ENCODE data around the gene MAMDC4.
"Not testable (repeated sequence)": the region's sequence is repeated elsewhere in the genome, so short reads cannot be mapped to it uniquely, and the experiment has no call there.

The MAMDC4 gene

DNA sequence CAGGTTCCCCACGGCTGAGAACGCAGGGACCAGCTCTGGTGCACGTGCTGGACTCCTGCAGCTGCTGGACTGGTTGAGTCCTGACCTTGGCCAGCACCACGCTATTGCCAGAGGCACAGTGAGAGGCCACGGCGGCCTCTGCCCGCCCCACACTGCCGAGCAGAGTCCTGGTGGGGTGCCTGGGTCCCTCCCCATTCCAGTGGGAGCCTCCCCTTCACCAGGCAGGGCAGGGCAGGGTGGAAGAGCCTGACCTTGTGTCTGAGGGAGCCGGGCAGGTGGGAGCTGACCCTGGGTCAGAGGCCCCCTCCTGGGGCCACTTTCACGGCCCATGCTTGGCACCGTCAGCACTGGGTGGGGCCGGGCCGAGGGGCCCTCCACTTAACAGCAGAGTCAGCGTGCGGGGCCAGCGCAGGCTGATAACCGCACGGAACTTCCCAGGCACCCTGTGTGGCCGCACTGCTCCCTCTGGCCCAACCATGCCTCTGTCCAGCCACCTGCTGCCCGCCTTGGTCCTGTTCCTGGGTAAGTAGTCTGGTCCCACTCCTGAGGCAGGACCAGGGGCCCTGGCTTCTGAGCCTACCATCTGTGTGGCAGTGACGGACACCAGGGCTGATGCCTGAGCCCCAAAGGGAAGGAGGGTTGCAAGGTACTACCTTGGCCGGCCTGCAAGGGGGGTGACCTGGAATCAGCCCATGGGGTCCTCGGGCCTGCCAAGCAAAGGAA lies at the start of gene MAMDC4:
TSS of gene MAMDC4 (plus strand) at position 406 of the 723 bp plus-strand sequence. CDS start at position 477, 71 bp downstream.
- DNase-seq, result no peak

DNA sequence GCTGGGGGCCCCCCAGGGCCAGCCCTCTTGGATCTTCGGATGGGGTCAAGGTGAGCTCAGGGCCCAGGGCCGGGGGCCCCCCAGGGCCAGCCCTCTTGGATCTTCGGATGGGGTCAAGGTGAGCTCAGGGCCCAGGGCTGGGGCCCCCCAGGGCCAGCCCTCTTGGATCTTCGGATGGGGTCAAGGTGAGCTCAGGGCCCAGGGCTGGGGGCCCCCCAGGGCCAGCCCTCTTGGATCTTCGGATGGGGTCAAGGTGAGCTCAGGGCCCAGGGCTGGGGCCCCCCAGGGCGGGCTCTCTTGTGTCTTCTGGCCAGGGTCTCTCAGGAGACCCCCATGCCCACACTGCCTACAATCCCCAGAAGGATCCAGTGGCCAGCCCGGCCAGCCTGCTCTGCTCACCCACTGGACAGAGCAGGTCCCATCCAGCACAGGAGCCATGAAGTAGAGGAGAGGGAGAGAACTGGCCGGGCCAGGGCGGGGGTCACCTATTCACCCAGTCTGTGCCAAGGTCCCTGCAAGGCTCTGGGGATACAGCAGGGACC lies 49.1 kb upstream of the MAMDC4 start:
- DNase-seq, result not testable (repeated sequence)

GRCh38 chr9:136803551-136804508 lies 48.3 kb upstream of the MAMDC4 start:
- DNase-seq, result no peak

GRCh38 chr9:136804509-136805206 lies 47.5 kb upstream of the MAMDC4 start:
- DNase-seq, result no peak

GRCh38 chr9:136805207-136805740 lies 46.9 kb upstream of the MAMDC4 start:
- DNase-seq, result no peak

DNA sequence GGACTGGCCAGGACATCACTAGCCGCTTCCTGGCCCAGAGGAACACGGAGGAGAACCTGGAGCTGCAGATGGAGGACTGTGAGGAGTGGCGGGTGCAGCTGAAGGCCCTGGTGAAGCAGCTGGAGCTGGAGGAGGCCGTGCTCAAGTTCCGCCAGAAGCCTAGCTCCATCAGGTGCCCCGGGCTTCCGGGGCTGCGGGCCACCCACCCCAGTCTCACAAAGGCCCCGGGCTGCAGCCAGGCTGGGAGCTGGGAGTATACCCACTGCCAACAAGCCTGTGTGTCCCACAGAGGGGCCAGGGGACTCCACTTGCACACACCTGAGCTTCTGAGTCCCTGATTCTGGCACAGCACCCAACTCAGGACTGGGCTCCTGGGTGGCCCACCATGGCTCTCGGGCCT lies 46.1 kb upstream of the MAMDC4 start:
- DNase-seq, result no peak

DNA sequence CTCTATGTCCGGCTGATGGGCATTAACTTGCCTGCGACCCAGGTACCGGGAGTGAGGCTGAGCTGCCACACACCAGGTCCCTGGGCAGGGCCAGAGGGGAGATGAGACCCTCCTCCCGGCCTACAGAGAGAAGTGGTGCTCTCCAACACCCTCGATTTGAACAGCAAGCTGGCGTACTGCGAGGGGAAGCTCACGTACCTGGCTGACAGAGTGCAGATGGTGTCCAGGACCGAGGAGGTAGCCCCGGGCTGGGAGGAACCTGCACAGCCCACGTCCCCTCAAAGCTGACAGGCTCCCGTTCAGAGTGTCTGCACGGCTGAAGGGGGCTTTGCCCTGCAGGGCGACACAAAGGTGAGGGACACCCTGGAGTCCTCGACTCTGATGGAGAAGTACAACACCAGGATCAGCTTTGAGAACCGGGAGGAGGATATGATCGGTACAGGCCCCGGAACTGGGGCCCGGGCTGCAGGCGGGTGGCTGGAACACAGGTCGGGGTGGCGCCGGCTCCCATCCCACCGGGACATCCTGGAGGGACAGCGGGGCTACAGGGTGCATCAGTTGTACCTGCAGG lies 45.4 kb upstream of the MAMDC4 start:
- DNase-seq, result no peak

GRCh38 chr9:136807281-136808074 lies 44.7 kb upstream of the MAMDC4 start, which contains the start of gene RABL6:
TSS of gene RABL6 (plus strand) at chr9:136807948. CDS start at chr9:136808197, 249 bp downstream.
- no peak for DNase-seq

- DNase-seq, result no peak
Measured at GRCh38 chr9:136808075-136808805, 43.9 kb upstream of the MAMDC4 start.

- DNase-seq, result no peak
Measured at GRCh38 chr9:136808806-136809158, 43.4 kb upstream of the MAMDC4 start.

DNA sequence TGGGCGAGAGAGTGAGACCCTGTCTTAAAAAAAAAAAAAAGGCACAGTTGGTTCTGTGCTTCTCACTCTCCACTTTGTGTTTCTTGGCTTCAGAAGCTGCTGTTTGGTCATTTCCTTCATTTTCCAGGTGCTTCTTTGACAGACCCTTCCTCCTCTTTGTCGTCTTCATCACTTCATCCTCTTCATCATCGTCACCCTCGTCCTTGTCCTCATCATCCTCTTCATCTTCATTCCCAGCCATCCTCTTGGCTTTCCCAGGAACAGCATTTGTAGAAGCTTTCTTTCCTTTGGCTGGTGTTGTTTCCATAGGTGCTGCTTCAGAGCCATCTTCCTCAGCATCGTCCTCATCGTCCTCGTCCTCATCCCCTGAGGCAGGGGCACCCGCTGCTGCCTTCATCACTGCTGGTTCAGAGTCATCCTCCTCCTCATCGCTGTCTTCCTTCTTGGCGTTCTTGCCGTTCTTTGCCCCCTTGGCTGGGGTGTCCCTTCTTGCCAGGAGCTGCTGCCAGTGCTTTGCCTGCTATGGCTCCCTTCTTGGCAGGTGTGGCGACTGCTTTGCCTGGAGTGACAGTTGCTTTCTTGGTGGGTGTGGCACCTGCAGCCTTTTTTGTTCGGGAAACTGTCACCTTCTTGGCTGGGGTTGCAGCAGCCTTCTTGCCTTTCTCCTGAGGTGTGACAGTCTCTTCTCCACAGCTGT lies 37.3 kb upstream of the MAMDC4 start:
- DNase-seq, result no peak

- no peak for DNase-seq
Measured at GRCh38 chr9:136815422-136815782, 36.7 kb upstream of the MAMDC4 start.

GRCh38 chr9:136820971-136821825 lies 30.9 kb upstream of the MAMDC4 start:
- no peak for DNase-seq

DNA sequence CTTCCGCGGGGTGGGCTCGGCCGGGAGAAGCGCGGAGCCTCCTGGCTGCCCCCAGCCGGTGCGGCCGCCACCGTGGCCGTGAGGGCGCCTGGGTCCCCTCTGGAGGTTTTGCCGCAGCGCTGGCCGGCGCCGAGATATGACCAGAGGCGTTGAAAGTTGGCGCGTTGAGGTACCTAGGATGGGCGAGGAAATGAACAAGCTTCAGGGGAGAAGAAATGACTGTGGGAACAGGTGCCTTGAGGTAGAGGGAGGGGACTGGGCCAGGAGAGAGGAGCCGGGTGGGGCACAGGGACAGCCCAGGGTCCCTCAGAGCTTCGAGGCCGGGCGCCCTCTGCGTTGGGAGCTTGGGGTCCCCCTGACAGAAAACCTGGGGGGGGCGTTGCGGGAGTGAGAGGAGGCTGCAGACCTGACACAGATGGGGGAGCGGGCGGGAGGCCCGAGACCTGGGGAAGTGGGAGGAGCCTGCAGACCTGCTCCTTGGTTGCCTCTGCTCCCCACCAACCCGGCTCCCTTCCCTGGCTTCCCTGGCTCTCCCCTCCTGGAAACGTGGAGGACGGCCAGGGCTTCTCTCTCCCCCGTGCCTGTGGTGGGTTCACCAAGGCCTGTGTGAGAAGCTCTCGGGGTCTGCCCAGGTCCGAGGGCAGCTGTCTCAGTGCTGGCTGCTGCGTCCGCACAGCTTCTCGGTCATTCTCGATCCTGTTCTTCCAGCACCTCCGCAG lies 30.2 kb upstream of the MAMDC4 start:
- DNase-seq, result no peak

GRCh38 chr9:136823136-136824046 lies 28.8 kb upstream of the MAMDC4 start:
- DNase-seq, result no peak

DNA sequence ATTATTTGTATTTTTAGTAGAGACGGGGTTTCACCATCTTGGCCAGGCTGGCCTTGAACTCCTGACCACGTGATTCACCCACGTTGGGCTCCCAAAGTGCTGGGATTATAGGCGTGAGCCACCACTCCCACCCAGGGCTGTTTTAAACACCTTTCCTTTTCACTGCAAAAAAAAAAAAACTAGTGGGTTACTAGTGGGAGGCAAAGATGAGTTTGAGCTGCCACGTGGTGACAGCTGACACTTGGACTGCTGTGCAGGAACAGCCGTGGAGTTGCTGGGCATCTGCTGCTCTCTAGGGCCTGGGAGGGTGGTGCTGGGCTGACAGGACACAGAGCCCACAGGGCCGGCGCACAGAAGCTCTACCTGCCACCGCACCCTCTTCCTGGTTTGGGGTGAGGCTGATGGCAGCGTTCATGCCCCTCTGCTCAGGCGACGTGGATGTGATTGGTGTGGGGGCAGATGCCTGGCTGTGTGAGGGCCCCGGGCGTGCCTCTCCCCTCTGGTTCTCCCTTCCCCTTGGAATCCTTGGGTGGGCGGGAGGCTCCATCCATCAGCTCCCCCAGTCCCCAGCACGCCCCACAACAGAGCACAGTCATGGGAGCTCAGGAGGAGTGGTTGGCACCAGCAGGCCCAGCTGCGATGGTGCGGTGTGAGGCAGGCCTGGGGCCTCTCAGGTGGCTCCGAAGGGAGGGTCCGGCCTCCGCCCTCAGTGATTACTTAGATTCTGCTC lies 27.5 kb upstream of the MAMDC4 start:
- DNase-seq, result no peak
